CD14-positive monocyte (primary cell): ENCODE data around the gene UCN. TPM values are rescaled to one million over a fixed set of nuclear protein-coding genes. Genes with fewer than 3 reads are reported as not detected.
A peak's percentile ranks its signal among the peaks of the same experiment; 100 is the strongest.

Source experiments
- DNase-seq, 3 donors: peaks; one replicate each; pipeline ENCODE4 v3.0.0-alpha.2; 2011 to 2022
- H2AFZ ChIP-seq: 2 replicates; pipeline ENCODE4 v1.6.0; 2012; ENCODE audit warnings: mild to moderate bottlenecking, low read depth, low read length, inconsistent platforms; ENCODE audit not compliant: insufficient read depth, poor library complexity, severe bottlenecking
- H3K27ac ChIP-seq, 2 donors: 1 replicate in 1 of 2; 2 replicates in 1 of 2; pipeline ENCODE4 v1.5.1; 2012 to 2013; ENCODE audit warnings: low read length in 2 of 2, control low read depth in 1 of 2, inconsistent platforms in 1 of 2, low read depth in 1 of 2, mild to moderate bottlenecking in 1 of 2
- H3K27me3 ChIP-seq, 2 donors: one replicate each; pipeline versions ENCODE4 v1.6.0 to v1.6.1; 2011 to 2013; ENCODE audit warnings: low read length in 2 of 2; ENCODE audit not compliant: control insufficient read depth in 2 of 2, insufficient read depth in 2 of 2
- H3K36me3 ChIP-seq, 2 donors: replicated peaks in 1 of 2; 1 replicate in 1 of 2; 2 replicates in 1 of 2; pipeline versions ENCODE4 v1.5.1 to v1.6.1; 2012 to 2013; ENCODE audit warnings: low read length in 2 of 2, control low read depth in 1 of 2, inconsistent platforms in 1 of 2, mild to moderate bottlenecking in 1 of 2; ENCODE audit not compliant: insufficient read depth in 2 of 2, control insufficient read depth in 1 of 2
- H3K4me1 ChIP-seq, 2 donors: 1 replicate in 1 of 2; 2 replicates in 1 of 2; pipeline versions ENCODE4 v1.5.1 to v1.6.1; 2012 to 2013; ENCODE audit warnings: low read length in 2 of 2, control low read depth in 1 of 2, inconsistent platforms in 1 of 2, mild to moderate bottlenecking in 1 of 2, moderate library complexity in 1 of 2; ENCODE audit not compliant: insufficient read depth in 2 of 2, control insufficient read depth in 1 of 2
- H3K4me2 ChIP-seq: replicated peaks from 2 replicates; pipeline ENCODE3; 2012; ENCODE audit warnings: low read length, moderate library complexity, mild to moderate bottlenecking; ENCODE audit not compliant: poor library complexity, severe bottlenecking; ENCODE audit errors: extremely low read depth
- H3K4me3 ChIP-seq, 3 experiments: fragments of 200-600 bp in 1 of 3; sonication (generic) in 1 of 3; replicated peaks in 1 of 3; 1 replicate in 2 of 3; 2 replicates in 1 of 3; pipeline ENCODE4 v1.5.1; 2011 to 2013; ENCODE audit warnings: low read length in 3 of 3, mild to moderate bottlenecking in 3 of 3, control low read depth in 2 of 3, low read depth in 2 of 3, inconsistent platforms in 1 of 3, moderate library complexity in 1 of 3
- H3K79me2 ChIP-seq: 2 replicates; pipeline ENCODE4 v1.6.0; 2012; ENCODE audit warnings: mild to moderate bottlenecking, control low read depth, inconsistent platforms, low read length, moderate library complexity; ENCODE audit not compliant: insufficient read depth
- H3K9ac ChIP-seq: 2 replicates; pipeline ENCODE4 v1.6.0; 2017; ENCODE audit warnings: low read length, mild to moderate bottlenecking; ENCODE audit not compliant: insufficient read depth, poor library complexity, severe bottlenecking
- H3K9me3 ChIP-seq, 2 donors: replicated peaks in 1 of 2; 1 replicate in 1 of 2; 2 replicates in 1 of 2; pipeline versions ENCODE4 v1.5.1 to v1.6.1; 2012 to 2013; ENCODE audit warnings: low read length in 2 of 2, control low read depth in 1 of 2; ENCODE audit not compliant: control insufficient read depth in 1 of 2, insufficient read depth in 1 of 2
- H4K20me1 ChIP-seq: 2 replicates; pipeline ENCODE4 v1.6.0; 2012; ENCODE audit warnings: mild to moderate bottlenecking, low read length, control low read depth, moderate library complexity; ENCODE audit not compliant: insufficient read depth
- H3K27ac Mint-ChIP-seq, 7 donors: one replicate each; pipeline ENCODE4 v1.8.0; 2020; ENCODE audit warnings: mild to moderate bottlenecking in 7 of 7, mixed read lengths in 7 of 7, moderate library complexity in 6 of 7, inconsistent platforms in 2 of 7
- H3K27me3 Mint-ChIP-seq, 3 donors: one replicate each; pipeline ENCODE4 v1.8.0; 2021 to 2022; ENCODE audit warnings: low read depth in 3 of 3, mild to moderate bottlenecking in 3 of 3, mixed read lengths in 3 of 3, moderate library complexity in 3 of 3, inconsistent platforms in 1 of 3
- H3K36me3 Mint-ChIP-seq, 2 donors: one replicate each; pipeline ENCODE4 v1.8.0; 2020; ENCODE audit warnings: mixed read lengths in 2 of 2, inconsistent platforms in 1 of 2, mild to moderate bottlenecking in 1 of 2
- H3K4me1 Mint-ChIP-seq: one replicate; pipeline ENCODE4 v1.8.0; 2020; ENCODE audit warnings: mild to moderate bottlenecking, mixed read lengths
- H3K4me3 Mint-ChIP-seq, 2 donors: one replicate each; pipeline ENCODE4 v1.8.0; 2020; ENCODE audit warnings: mild to moderate bottlenecking in 2 of 2, mixed read lengths in 2 of 2, moderate library complexity in 1 of 2
- H3K9me3 Mint-ChIP-seq, 7 donors: one replicate each; pipeline ENCODE4 v1.8.0; 2020 to 2022; ENCODE audit warnings: mixed read lengths in 7 of 7, mild to moderate bottlenecking in 6 of 7, moderate library complexity in 6 of 7, inconsistent platforms in 2 of 7
- WGBS: methylation state at CpG from one replicate; pipeline ENCODE4 v1.1.5; 2013; ENCODE audit warnings: missing lambda C conversion rate; ENCODE audit not compliant: insufficient coverage; 5-methylcytosine and 5-hydroxymethylcytosine counted together
- intact Hi-C, 2 donors: fragments of 100-400 bp; cut with micrococcal nuclease; formaldehyde crosslinking; loops; one replicate each; pipeline versions ENCODE4 v1.15.0 to v1.15.1; 2023
- polyA plus RNA-seq, 3 donors: library from polyadenylated mRNA; depleted of rRNA in 1 of 3; unstranded in 2 of 3; stranded (reverse) in 1 of 3; fragments of 300-500 nt in 2 of 3; fragments of >200 nt in 1 of 3; fragmentation: Illumina TruSeq in 2 of 3; gene quantifications; 1 replicate in 2 of 3; 2 replicates in 1 of 3; pipeline ENCODE4 v1.2.3, GENCODE V29; 2012 to 2021
- TF ChIP-seq, protein P1 (sequence below): fragments of 200-600 bp; IDR thresholded peaks from one replicate; pipeline ENCODE4 v1.8.0; 2022; ENCODE audit warnings: antibody characterized with exemption, mild to moderate bottlenecking

Gene UCN
- polyA plus RNA-seq, 3 donors, result 0.39 to 2.2 (median 0.60) TPM

DNA sequence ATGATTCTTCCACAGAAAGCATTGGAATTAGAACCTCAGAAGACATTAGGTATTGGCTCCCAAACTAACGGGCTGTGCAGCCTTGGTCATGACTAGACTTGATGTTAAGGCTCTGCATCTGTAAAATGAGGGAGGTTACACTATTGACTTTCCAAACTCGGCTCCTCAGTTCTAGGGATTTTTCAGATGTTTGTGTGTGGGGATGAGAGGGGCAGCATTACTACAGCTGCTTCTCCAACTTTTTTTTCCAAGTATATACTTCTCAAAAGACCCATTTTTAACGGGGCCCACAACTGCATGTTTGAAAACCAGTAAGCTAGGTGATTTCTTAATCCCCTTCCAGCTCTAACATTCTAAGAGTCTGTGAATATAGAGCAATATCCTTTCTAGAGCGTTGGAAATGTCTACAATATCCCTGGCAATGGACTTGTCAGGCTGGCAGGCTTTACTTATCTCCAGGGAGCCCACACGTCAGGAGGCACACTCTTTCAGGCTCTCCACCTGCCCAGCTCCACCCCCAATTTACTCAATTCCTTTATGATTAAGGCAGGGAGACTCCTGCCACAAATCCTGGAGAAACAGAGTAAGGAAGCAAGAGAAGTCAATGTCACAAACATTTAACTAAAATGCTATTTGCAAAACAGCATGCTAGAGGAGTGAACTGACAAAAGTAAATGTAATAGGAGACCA lies 15.5 kb upstream of the UCN start:
- peaks cover 17 to 20% of the 10 kb centered on the region in 2 donors for H3K4me1 ChIP-seq
- Mint-ChIP-seq H3K9me3 (no peaks in the 10 kb centered on the region), H3K4me3 (peak overlapping the region; percentile 90 to 97), H3K36me3 (peaks cover 23 to 28% of the 10 kb centered on the region in 2 donors), H3K4me1 (peaks cover 32% of the 10 kb centered on the region), H3K27me3 (no peaks in the 10 kb centered on the region), H3K27ac (peak overlapping the region; percentile 96 to 99 (median 98))
- peak overlapping the region; percentile 80 to 97 (median 88) for H3K4me3 ChIP-seq
- peak overlapping the region; percentile 84 for H3K9ac ChIP-seq
- DNase-seq, result no peak
- peak overlapping the region; percentile 95 for H3K4me2 ChIP-seq
- H3K79me2 ChIP-seq, result peaks cover 28% of the 10 kb centered on the region
- H3K36me3 ChIP-seq, result peaks cover 24 to 34% of the 10 kb centered on the region in 2 donors
- no peaks in the 10 kb centered on the region for H4K20me1 ChIP-seq
- WGBS, result 38% methylated on average over 1 of the region's 5 CpGs
- TF ChIP-seq, protein P1, sequence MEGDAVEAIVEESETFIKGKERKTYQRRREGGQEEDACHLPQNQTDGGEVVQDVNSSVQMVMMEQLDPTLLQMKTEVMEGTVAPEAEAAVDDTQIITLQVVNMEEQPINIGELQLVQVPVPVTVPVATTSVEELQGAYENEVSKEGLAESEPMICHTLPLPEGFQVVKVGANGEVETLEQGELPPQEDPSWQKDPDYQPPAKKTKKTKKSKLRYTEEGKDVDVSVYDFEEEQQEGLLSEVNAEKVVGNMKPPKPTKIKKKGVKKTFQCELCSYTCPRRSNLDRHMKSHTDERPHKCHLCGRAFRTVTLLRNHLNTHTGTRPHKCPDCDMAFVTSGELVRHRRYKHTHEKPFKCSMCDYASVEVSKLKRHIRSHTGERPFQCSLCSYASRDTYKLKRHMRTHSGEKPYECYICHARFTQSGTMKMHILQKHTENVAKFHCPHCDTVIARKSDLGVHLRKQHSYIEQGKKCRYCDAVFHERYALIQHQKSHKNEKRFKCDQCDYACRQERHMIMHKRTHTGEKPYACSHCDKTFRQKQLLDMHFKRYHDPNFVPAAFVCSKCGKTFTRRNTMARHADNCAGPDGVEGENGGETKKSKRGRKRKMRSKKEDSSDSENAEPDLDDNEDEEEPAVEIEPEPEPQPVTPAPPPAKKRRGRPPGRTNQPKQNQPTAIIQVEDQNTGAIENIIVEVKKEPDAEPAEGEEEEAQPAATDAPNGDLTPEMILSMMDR, result no peak
- peak overlapping the region; percentile 93 for H2AFZ ChIP-seq
- no peaks in the 10 kb centered on the region for H3K9me3 ChIP-seq
- no peaks in the 10 kb centered on the region for H3K27me3 ChIP-seq
- H3K27ac ChIP-seq, result peak overlapping the region in 1 of 2 donors; percentile 94
- intact Hi-C loops, result no loop called here

DNA sequence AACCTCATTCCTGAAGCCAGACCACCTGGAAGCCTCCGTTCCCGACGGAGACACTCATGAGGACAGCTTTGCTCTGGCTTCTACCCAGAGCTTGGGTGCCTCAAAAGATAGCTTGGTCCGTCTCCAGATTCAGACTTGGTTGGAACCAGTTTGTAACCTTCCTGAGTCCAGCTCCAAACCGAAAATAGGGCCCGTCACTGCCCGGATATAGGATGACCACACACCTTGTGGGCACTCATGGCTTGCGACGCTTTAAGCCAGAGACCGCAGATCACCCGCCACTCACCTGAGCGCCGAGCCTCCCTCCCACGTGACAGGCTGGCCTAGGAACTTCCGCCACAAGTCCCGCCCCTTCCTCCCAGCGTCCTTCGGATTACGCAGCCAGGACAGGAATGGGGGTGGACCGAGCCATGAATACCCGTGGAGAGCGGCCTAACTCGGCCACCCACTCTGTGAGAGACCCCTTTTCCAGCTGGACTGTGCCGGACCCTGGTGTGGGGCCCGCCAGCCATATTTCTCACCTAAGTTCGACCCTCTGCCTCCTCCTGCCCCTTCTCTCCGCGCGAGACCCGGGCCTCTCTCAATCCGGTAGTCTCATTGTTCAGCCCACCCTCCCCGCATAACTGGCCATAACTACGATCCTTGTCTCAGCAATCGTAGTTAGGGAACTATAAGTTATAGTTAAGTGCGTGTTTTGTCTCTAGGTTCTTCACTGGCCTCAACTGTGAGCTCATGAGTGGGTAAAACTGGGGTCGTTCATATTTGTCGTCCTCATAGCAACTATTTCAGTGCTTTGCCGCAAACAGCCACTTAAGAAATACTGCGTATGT lies 14.7 kb upstream of the UCN start, which contains the start of gene MPV17:
Gene MPV17, minus strand, starts transcription at position 332 of the 830 bp plus-strand sequence. CDS start 580 bp downstream, outside the sequence.
- H2AFZ ChIP-seq, result peak within 1 kb of the TSS; percentile 93
- H3K27me3 ChIP-seq, result no peaks in the 10 kb centered on the region
- H3K79me2 ChIP-seq, result peaks cover 28% of the 10 kb centered on the region
- H3K4me3 Mint-ChIP-seq, result peak within 1 kb of the TSS; percentile 90 to 97
- peak within 1 kb of the TSS; percentile 80 to 97 (median 88) for H3K4me3 ChIP-seq
- DNase-seq, result peak; percentile 70 to 85 (median 80)
- peak within 1 kb of the TSS; percentile 95 for H3K4me2 ChIP-seq
- H3K36me3 ChIP-seq, result peaks cover 16 to 27% of the 10 kb centered on the region in 2 donors
- H3K9ac ChIP-seq, result peak within 1 kb of the TSS; percentile 84
- peak within 1 kb of the TSS; percentile 77 to 94 for H3K27ac ChIP-seq
- peaks cover 16 to 27% of the 10 kb centered on the region in 2 donors for H3K36me3 Mint-ChIP-seq
- H3K9me3 Mint-ChIP-seq, result no peaks in the 10 kb centered on the region
- no peaks in the 10 kb centered on the region for H3K27me3 Mint-ChIP-seq
- intact Hi-C loops, result no loop called here
- WGBS, result under 1% methylated on average over 32 of the region's 39 CpGs
- TF ChIP-seq, protein P1, result no peak
- peaks cover 17 to 20% of the 10 kb centered on the region in 2 donors for H3K4me1 ChIP-seq
- H3K4me1 Mint-ChIP-seq, result peaks cover 32% of the 10 kb centered on the region
- no peaks in the 10 kb centered on the region for H3K9me3 ChIP-seq
- H3K27ac Mint-ChIP-seq, result peak within 1 kb of the TSS; percentile 96 to 99 (median 98)
- no peaks in the 10 kb centered on the region for H4K20me1 ChIP-seq
